HUES6 (cell line): ENCODE measurements around the gene HTR4.
"Not testable (repeated sequence)": the region's sequence is repeated elsewhere in the genome, so short reads cannot be mapped to it uniquely, and the experiment has no call there.

Source experiments
- H3K27ac ChIP-seq: 2 replicates; pipeline ENCODE4 v1.7.0; 2013; ENCODE audit warnings: low read depth, mild to moderate bottlenecking, low read length, inconsistent platforms
- H3K27me3 ChIP-seq: 2 replicates; pipeline ENCODE4 v1.6.1; 2013; ENCODE audit warnings: low read length; ENCODE audit not compliant: control insufficient read depth, insufficient read depth
- H3K36me3 ChIP-seq: 2 replicates; pipeline ENCODE4 v1.6.1; 2013; ENCODE audit warnings: low read length; ENCODE audit not compliant: control insufficient read depth, insufficient read depth
- H3K4me1 ChIP-seq: 2 replicates; pipeline ENCODE4 v1.6.1; 2013; ENCODE audit warnings: low read length; ENCODE audit not compliant: control insufficient read depth, insufficient read depth
- H3K4me3 ChIP-seq: 2 replicates; pipeline ENCODE4 v1.5.1; 2013; ENCODE audit warnings: low read depth, low read length
- H3K9ac ChIP-seq: one replicate; pipeline ENCODE4 v1.6.1; 2013; ENCODE audit warnings: mild to moderate bottlenecking, low read length
- H3K9me3 ChIP-seq: 2 replicates; pipeline ENCODE4 v1.6.1; 2013; ENCODE audit warnings: low read depth, low read length; ENCODE audit not compliant: control insufficient read depth, insufficient read depth

HTR4 gene

GRCh38 chr5:148532969-148533670, 121.2 kb downstream of the HTR4 start:
- peaks cover 31% of the 10 kb centered on the region for H3K9me3 ChIP-seq
- H3K36me3 ChIP-seq: no peaks in the 10 kb centered on the region
- no peak overlapping the region for H3K27ac ChIP-seq
- H3K27me3 ChIP-seq: no peaks in the 10 kb centered on the region
- H3K4me3 ChIP-seq: no peak overlapping the region
- no peak overlapping the region for H3K9ac ChIP-seq
- H3K4me1 ChIP-seq: no peaks in the 10 kb centered on the region

GRCh38 chr5:148529450-148529849, 124.9 kb downstream of the HTR4 start:
- not testable (repeated sequence) for H3K9ac ChIP-seq, H3K27me3 ChIP-seq, H3K36me3 ChIP-seq, H3K4me3 ChIP-seq, H3K27ac ChIP-seq, H3K4me1 ChIP-seq
- peaks cover 31% of the 10 kb centered on the region for H3K9me3 ChIP-seq

GRCh38 chr5:148524721-148525120, 129.6 kb downstream of the HTR4 start:
- Histone ChIP-seq H3K27me3 (peaks cover 5% of the 10 kb centered on the region; the same call in 1 of the 2 replicates), H3K36me3 (no peaks in the 10 kb centered on the region), H3K27ac (no peak overlapping the region), H3K4me3 (no peak overlapping the region), H3K9me3 (peaks cover 11% of the 10 kb centered on the region), H3K4me1 (no peaks in the 10 kb centered on the region), H3K9ac (no peak overlapping the region)

- H3K27ac ChIP-seq: no peak overlapping the region
- no peak overlapping the region for H3K4me3 ChIP-seq
- no peaks in the 10 kb centered on the region for H3K4me1 ChIP-seq
- no peak overlapping the region for H3K9ac ChIP-seq
- H3K9me3 ChIP-seq: no peaks in the 10 kb centered on the region
- no peaks in the 10 kb centered on the region for H3K36me3 ChIP-seq
- peaks cover 5% of the 10 kb centered on the region; the same call in 1 of the 2 replicates for H3K27me3 ChIP-seq
Measured at GRCh38 chr5:148523139-148523538, 131.2 kb downstream of the HTR4 start.

GRCh38 chr5:148515460-148515859, 138.9 kb downstream of the HTR4 start:
- no peaks in the 10 kb centered on the region; the same call in 1 of the 2 replicates for H3K9me3 ChIP-seq
- no peaks in the 10 kb centered on the region for H3K36me3 ChIP-seq
- no peak overlapping the region for H3K9ac ChIP-seq
- no peaks in the 10 kb centered on the region for H3K27me3 ChIP-seq
- no peaks in the 10 kb centered on the region for H3K4me1 ChIP-seq
- H3K4me3 ChIP-seq: no peak overlapping the region
- no peak overlapping the region for H3K27ac ChIP-seq

GRCh38 chr5:148514344-148514743, 140.0 kb downstream of the HTR4 start:
- H3K27ac ChIP-seq: no peak overlapping the region
- no peak overlapping the region for H3K9ac ChIP-seq
- no peaks in the 10 kb centered on the region; the same call in 1 of the 2 replicates for H3K9me3 ChIP-seq
- H3K27me3 ChIP-seq: no peaks in the 10 kb centered on the region
- no peak overlapping the region for H3K4me3 ChIP-seq
- no peaks in the 10 kb centered on the region for H3K4me1 ChIP-seq
- H3K36me3 ChIP-seq: no peaks in the 10 kb centered on the region

GRCh38 chr5:148512498-148512897, 141.8 kb downstream of the HTR4 start:
- Histone ChIP-seq H3K4me3 (no peak overlapping the region), H3K9ac (no peak overlapping the region), H3K27me3 (no peaks in the 10 kb centered on the region), H3K9me3 (no peaks in the 10 kb centered on the region; the same call in 1 of the 2 replicates), H3K36me3 (no peaks in the 10 kb centered on the region), H3K4me1 (no peaks in the 10 kb centered on the region), H3K27ac (no peak overlapping the region)

GRCh38 chr5:148511810-148512347, 142.4 kb downstream of the HTR4 start:
- Histone ChIP-seq H3K36me3 (no peaks in the 10 kb centered on the region), H3K27ac (no peak overlapping the region), H3K27me3 (no peaks in the 10 kb centered on the region), H3K4me3 (no peak overlapping the region), H3K4me1 (no peaks in the 10 kb centered on the region), H3K9ac (no peak overlapping the region), H3K9me3 (no peaks in the 10 kb centered on the region; the same call in 1 of the 2 replicates)

- no peaks in the 10 kb centered on the region for H3K36me3 ChIP-seq
- H3K9me3 ChIP-seq: no peaks in the 10 kb centered on the region
- no peak overlapping the region for H3K4me3 ChIP-seq
- no peak overlapping the region for H3K27ac ChIP-seq
- no peaks in the 10 kb centered on the region for H3K27me3 ChIP-seq
- no peaks in the 10 kb centered on the region for H3K4me1 ChIP-seq
- H3K9ac ChIP-seq: no peak overlapping the region
Measured at GRCh38 chr5:148509893-148510292, 144.4 kb downstream of the HTR4 start.

- no peaks in the 10 kb centered on the region for H3K9me3 ChIP-seq
- no peak overlapping the region for H3K27ac ChIP-seq
- no peaks in the 10 kb centered on the region for H3K4me1 ChIP-seq
- H3K27me3 ChIP-seq: no peaks in the 10 kb centered on the region
- no peaks in the 10 kb centered on the region for H3K36me3 ChIP-seq
- no peak overlapping the region for H3K9ac ChIP-seq
- no peak overlapping the region for H3K4me3 ChIP-seq
Measured at GRCh38 chr5:148507648-148508047, 146.7 kb downstream of the HTR4 start.

GRCh38 chr5:148499452-148499851, 154.9 kb downstream of the HTR4 start:
- Histone ChIP-seq H3K9me3 (no peaks in the 10 kb centered on the region), H3K36me3 (no peaks in the 10 kb centered on the region), H3K27me3 (no peaks in the 10 kb centered on the region), H3K27ac (no peak overlapping the region), H3K4me1 (no peaks in the 10 kb centered on the region), H3K9ac (no peak overlapping the region), H3K4me3 (no peak overlapping the region)
